HepG2 (cell line): Measurements from ENCODE around the gene UTRN. TPM values are rescaled to one million over a fixed set of nuclear protein-coding genes. Genes with fewer than 3 reads are reported as not detected.

Source experiments
- ATF7-NPFF ChIP-seq: sonication (generic); formaldehyde crosslinking; IDR thresholded peaks from 2 replicates; pipeline ENCODE4 v1.8.1; 2023; ENCODE audit warnings: mild to moderate bottlenecking, low read depth, missing genetic modification reagents, moderate library complexity
- CHD4 ChIP-seq: fragments of 200-600 bp; sonication (generic); IDR thresholded peaks from 2 replicates; pipeline ENCODE4 v1.7.0; 2017; ENCODE audit warnings: mild to moderate bottlenecking, low read length, borderline replicate concordance
- KMT2B ChIP-seq: IDR thresholded peaks from 2 replicates; pipeline ENCODE4 v1.6.1; 2016; ENCODE audit warnings: missing genetic modification reagents, missing compliant biosample characterization
- LCORL ChIP-seq, 2 experiments: fragments of 450-650 bp in 1 of 2; sonication (generic) in 1 of 2; formaldehyde crosslinking in 1 of 2; IDR thresholded peaks; 2 replicates each; pipeline versions ENCODE4 v1.5.0 to v1.6.1; 2017 to 2020; ENCODE audit warnings: antibody characterized with exemption in 1 of 2, missing genetic modification reagents in 1 of 2
- MTF1 ChIP-seq: sonication (generic); formaldehyde crosslinking; IDR thresholded peaks from 2 replicates; pipeline ENCODE4 v1.5.0; 2020; ENCODE audit warnings: missing genetic modification reagents
- NR2C2 ChIP-seq: sonication (generic); formaldehyde crosslinking; IDR thresholded peaks from 2 replicates; pipeline ENCODE4 v1.4.0; 2020; ENCODE audit warnings: missing genetic modification reagents, mild to moderate bottlenecking, moderate library complexity, borderline replicate concordance
- PPARG ChIP-seq: conservative IDR thresholded peaks from 2 replicates; pipeline ENCODE4 v1.6.1; 2016; ENCODE audit warnings: missing biosample characterization, missing genetic modification reagents
- SIN3A ChIP-seq: IDR thresholded peaks from 2 replicates; pipeline ENCODE4 v1.6.1; 2011; ENCODE audit warnings: low read depth, mild to moderate bottlenecking, control low read depth, low read length, borderline replicate concordance
- ZC3H4 ChIP-seq: sonication (generic); formaldehyde crosslinking; IDR thresholded peaks from 2 replicates; pipeline ENCODE4 v1.4.0; 2020; ENCODE audit warnings: missing genetic modification reagents, borderline replicate concordance
- ZNF251 ChIP-seq: sonication (generic); formaldehyde crosslinking; IDR thresholded peaks from 2 replicates; pipeline ENCODE4 v1.9.0; 2021; ENCODE audit warnings: mild to moderate bottlenecking, missing genetic modification reagents
- ZNF430 ChIP-seq: sonication (generic); formaldehyde crosslinking; IDR thresholded peaks from 2 replicates; pipeline ENCODE4 v1.9.0; 2021; ENCODE audit warnings: mild to moderate bottlenecking, missing genetic modification reagents
- ZNF7 ChIP-seq: IDR thresholded peaks from 2 replicates; pipeline ENCODE4 v1.6.1; 2016; ENCODE audit warnings: missing biosample characterization, missing genetic modification reagents
- ZNF772 ChIP-seq: sonication (generic); formaldehyde crosslinking; IDR thresholded peaks from 2 replicates; pipeline ENCODE4 v1.5.0; 2020; ENCODE audit warnings: mild to moderate bottlenecking, missing genetic modification reagents
- ZZZ3 ChIP-seq: sonication (generic); formaldehyde crosslinking; IDR thresholded peaks from 2 replicates; pipeline ENCODE4 v1.4.0; 2020; ENCODE audit warnings: missing genetic modification reagents, mild to moderate bottlenecking, borderline replicate concordance
- polyA plus RNA-seq, 8 experiments: library from polyadenylated mRNA; depleted of rRNA in 3 of 8; stranded (reverse) in 7 of 8; unstranded in 1 of 8; fragments of >200 nt; fragmentation: Illumina TruSeq in 4 of 8; extraction: Trizol in 4 of 8; gene quantifications; 2 replicates each; pipeline versions ENCODE4 v1.2.1 to v1.2.3, GENCODE V29; 2011 to 2016; ENCODE audit warnings: low read depth in 4 of 8, missing spikeins in 1 of 8, mixed read lengths in 1 of 8; ENCODE audit not compliant: insufficient read depth in 1 of 8
- total RNA-seq, 5 experiments: library from RNA; depleted of rRNA; stranded (reverse); fragments of >200 nt; fragmentation: Illumina TruSeq; extraction: Trizol; gene quantifications; 2 replicates each; pipeline ENCODE4 v1.2.3, GENCODE V29; 2016; ENCODE audit warnings: low read depth in 1 of 5
- TF ChIP-seq, protein P1 (sequence below): sonication (generic); formaldehyde crosslinking; IDR thresholded peaks from 2 replicates; pipeline ENCODE4 v1.4.0; 2020; ENCODE audit warnings: low read depth, mild to moderate bottlenecking, missing genetic modification reagents
- TF ChIP-seq, protein P2 (sequence below): fragments of 450-650 bp; IDR thresholded peaks from 2 replicates; pipeline ENCODE4 v1.6.1; 2017
- TF ChIP-seq, protein P3 (sequence below): sonication (generic); formaldehyde crosslinking; IDR thresholded peaks from 2 replicates; pipeline ENCODE4 v1.8.0; 2022; ENCODE audit warnings: mild to moderate bottlenecking, missing genetic modification reagents, borderline replicate concordance
- TF ChIP-seq, protein P4 (sequence below): sonication (generic); formaldehyde crosslinking; IDR thresholded peaks from 2 replicates; pipeline ENCODE4 v1.8.0; 2022; ENCODE audit warnings: missing genetic modification reagents, mild to moderate bottlenecking, borderline replicate concordance
- TF ChIP-seq, protein P5 (sequence below): sonication (generic); formaldehyde crosslinking; IDR thresholded peaks from 2 replicates; pipeline ENCODE4 v1.5.0; 2020; ENCODE audit warnings: missing genetic modification reagents

UTRN gene
- total and polyA plus RNA-seq, 2 of the 13 experiments (the other 11 are each of a cell fraction or from before 2014, with no cell fraction given) = 102 to 116 TPM

DNA sequence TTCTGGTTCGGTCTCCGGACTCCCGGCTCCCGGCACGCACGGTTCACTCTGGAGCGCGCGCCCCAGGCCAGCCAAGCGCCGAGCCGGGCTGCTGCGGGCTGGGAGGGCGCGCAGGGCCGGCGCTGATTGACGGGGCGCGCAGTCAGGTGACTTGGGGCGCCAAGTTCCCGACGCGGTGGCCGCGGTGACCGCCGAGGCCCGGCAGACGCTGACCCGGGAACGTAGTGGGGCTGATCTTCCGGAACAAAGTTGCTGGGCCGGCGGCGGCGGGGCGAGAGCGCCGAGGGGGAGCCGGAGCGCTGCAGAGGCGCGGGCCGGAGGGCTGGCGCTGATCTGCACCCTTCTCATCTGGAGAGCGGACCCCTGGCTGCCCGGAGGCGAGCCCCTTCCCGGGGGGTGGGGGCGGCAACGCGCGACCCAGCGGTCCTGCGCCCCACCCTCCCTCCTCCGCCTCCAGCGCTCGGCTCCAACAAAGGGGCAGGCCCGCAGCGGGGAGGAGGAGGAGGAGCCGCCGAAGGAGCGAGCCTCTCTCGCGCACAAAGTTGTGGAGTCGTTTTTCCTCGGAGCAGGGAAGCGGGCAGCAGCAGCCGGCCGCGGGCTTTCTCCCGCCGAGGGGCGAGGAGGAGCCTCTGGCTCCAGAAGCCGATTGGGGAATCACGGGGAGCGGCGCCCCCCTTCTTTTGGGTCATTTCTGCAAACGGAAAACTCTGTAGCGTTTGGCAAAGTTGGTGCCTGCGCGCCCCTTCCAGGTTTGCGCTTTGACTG is at the start of gene UTRN (continued):
- TF ChIP-seq, protein P1, sequence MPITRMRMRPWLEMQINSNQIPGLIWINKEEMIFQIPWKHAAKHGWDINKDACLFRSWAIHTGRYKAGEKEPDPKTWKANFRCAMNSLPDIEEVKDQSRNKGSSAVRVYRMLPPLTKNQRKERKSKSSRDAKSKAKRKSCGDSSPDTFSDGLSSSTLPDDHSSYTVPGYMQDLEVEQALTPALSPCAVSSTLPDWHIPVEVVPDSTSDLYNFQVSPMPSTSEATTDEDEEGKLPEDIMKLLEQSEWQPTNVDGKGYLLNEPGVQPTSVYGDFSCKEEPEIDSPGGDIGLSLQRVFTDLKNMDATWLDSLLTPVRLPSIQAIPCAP (CRISPR knock-in tag) = peak; percentile 31; the same call in 1 of the 2 replicates
- TF ChIP-seq SIN3A (peak; percentile 70; the same call in 1 of the 2 replicates), KMT2B (CRISPR knock-in tag) (peak; percentile 20; the same call in 1 of the 2 replicates), CHD4 (no peak), ZNF430 (peak; percentile 78; the same call in 1 of the 2 replicates), LCORL (IDR thresholded peaks at IDR 0.05) (no peak), LCORL (CRISPR knock-in tag; IDR thresholded peaks at IDR 0.05) (no peak; the same call in 1 of the 2 replicates), ZZZ3 (CRISPR knock-in tag) (no peak), ATF7-NPFF (CRISPR knock-in tag) (peak; percentile 95), ZNF251 (no peak), ZC3H4 (no peak), PPARG (CRISPR knock-in tag) (peak; percentile 48), MTF1 (CRISPR knock-in tag) (no peak), NR2C2 (CRISPR knock-in tag) (peak; percentile 55; the same call in 1 of the 2 replicates), ZNF7 (no peak), ZNF772 (CRISPR knock-in tag) (peak; percentile 99)
- TF ChIP-seq, protein P2, sequence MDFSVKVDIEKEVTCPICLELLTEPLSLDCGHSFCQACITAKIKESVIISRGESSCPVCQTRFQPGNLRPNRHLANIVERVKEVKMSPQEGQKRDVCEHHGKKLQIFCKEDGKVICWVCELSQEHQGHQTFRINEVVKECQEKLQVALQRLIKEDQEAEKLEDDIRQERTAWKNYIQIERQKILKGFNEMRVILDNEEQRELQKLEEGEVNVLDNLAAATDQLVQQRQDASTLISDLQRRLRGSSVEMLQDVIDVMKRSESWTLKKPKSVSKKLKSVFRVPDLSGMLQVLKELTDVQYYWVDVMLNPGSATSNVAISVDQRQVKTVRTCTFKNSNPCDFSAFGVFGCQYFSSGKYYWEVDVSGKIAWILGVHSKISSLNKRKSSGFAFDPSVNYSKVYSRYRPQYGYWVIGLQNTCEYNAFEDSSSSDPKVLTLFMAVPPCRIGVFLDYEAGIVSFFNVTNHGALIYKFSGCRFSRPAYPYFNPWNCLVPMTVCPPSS = no peak
- TF ChIP-seq, protein P3, sequence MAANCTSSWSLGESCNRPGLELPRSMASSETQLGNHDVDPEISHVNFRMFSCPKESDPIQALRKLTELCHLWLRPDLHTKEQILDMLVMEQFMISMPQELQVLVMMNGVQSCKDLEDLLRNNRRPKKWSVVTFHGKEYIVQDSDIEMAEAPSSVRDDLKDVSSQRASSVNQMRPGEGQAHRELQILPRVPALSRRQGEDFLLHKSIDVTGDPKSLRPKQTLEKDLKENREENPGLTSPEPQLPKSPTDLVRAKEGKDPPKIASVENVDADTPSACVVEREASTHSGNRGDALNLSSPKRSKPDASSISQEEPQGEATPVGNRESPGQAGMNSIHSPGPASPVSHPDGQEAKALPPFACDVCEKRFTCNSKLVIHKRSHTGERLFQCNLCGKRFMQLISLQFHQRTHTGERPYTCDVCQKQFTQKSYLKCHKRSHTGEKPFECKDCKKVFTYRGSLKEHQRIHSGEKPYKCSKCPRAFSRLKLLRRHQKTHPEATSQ (CRISPR knock-in tag) = peak; percentile 36
- TF ChIP-seq, protein P4, sequence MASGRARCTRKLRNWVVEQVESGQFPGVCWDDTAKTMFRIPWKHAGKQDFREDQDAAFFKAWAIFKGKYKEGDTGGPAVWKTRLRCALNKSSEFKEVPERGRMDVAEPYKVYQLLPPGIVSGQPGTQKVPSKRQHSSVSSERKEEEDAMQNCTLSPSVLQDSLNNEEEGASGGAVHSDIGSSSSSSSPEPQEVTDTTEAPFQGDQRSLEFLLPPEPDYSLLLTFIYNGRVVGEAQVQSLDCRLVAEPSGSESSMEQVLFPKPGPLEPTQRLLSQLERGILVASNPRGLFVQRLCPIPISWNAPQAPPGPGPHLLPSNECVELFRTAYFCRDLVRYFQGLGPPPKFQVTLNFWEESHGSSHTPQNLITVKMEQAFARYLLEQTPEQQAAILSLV = peak; percentile 98
- TF ChIP-seq, protein P5, sequence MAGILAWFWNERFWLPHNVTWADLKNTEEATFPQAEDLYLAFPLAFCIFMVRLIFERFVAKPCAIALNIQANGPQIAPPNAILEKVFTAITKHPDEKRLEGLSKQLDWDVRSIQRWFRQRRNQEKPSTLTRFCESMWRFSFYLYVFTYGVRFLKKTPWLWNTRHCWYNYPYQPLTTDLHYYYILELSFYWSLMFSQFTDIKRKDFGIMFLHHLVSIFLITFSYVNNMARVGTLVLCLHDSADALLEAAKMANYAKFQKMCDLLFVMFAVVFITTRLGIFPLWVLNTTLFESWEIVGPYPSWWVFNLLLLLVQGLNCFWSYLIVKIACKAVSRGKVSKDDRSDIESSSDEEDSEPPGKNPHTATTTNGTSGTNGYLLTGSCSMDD (CRISPR knock-in tag) = no peak; the same call in 1 of the 2 replicates
